T-helper 22 cell (primary cell): ENCODE results near the gene ZNF318.
"Not testable (repeated sequence)": the region's sequence is repeated elsewhere in the genome, so short reads cannot be mapped to it uniquely, and the experiment has no call there.

Experiments
- DNase-seq: peaks from one replicate; pipeline ENCODE4 v3.0.0-alpha.2; 2020; ENCODE audit warnings: low read depth

Gene ZNF318

GRCh38 chr6:43383021-43383667 is 13.7 kb upstream of the ZNF318 start:
- DNase-seq: no peak

GRCh38 chr6:43380858-43381257 is 11.4 kb upstream of the ZNF318 start:
- DNase-seq: not testable (repeated sequence)

GRCh38 chr6:43378631-43379030 is 9.2 kb upstream of the ZNF318 start:
- DNase-seq: no peak

- no peak for DNase-seq
Measured at GRCh38 chr6:43377710-43378229, 8.3 kb upstream of the ZNF318 start.

GRCh38 chr6:43376551-43376981 is 7.1 kb upstream of the ZNF318 start:
- no peak for DNase-seq

GRCh38 chr6:43375693-43376092 is 6.2 kb upstream of the ZNF318 start:
- no peak for DNase-seq

GRCh38 chr6:43373252-43373875 is 3.9 kb upstream of the ZNF318 start:
- DNase-seq: no peak

- DNase-seq: not testable (repeated sequence)
Measured at GRCh38 chr6:43370003-43370580, 645 bp upstream of the ZNF318 start.

- no peak for DNase-seq
Measured at GRCh38 chr6:43368259-43369160, 937 bp downstream of the ZNF318 start.

- DNase-seq: no peak
Measured at GRCh38 chr6:43367245-43367984, 2.0 kb downstream of the ZNF318 start.

- DNase-seq: no peak
Measured at GRCh38 chr6:43361269-43361668, 8.2 kb downstream of the ZNF318 start.

- no peak for DNase-seq
Measured at GRCh38 chr6:43359831-43360230, 9.6 kb downstream of the ZNF318 start.

- no peak for DNase-seq
Measured at GRCh38 chr6:43359381-43359780, 10.1 kb downstream of the ZNF318 start.

GRCh38 chr6:43355862-43356590 is 13.4 kb downstream of the ZNF318 start:
- DNase-seq: no peak

GRCh38 chr6:43351951-43352350 is 17.5 kb downstream of the ZNF318 start:
- DNase-seq: not testable (repeated sequence)

GRCh38 chr6:43347444-43347843 is 22.0 kb downstream of the ZNF318 start:
- DNase-seq: no peak

GRCh38 chr6:43347021-43347420 is 22.4 kb downstream of the ZNF318 start:
- DNase-seq: no peak

- DNase-seq: not testable (repeated sequence)
Measured at GRCh38 chr6:43346243-43346642, 23.2 kb downstream of the ZNF318 start.

- DNase-seq: no peak
Measured at GRCh38 chr6:43339168-43339567, 30.3 kb downstream of the ZNF318 start.

- no peak for DNase-seq
Measured at GRCh38 chr6:43338243-43338642, 31.2 kb downstream of the ZNF318 start.

- no peak for DNase-seq
Measured at GRCh38 chr6:43336382-43336781, 33.1 kb downstream of the ZNF318 start.
